PC-3 (cell line): Measurements from ENCODE around the gene STAT5A.

ENCODE experiments used
- EZH2 ChIP-seq: fragments of 300-600 bp; sonication (generic); IDR thresholded peaks from one replicate; pipeline ENCODE4 v1.6.1; 2017; ENCODE audit warnings: antibody characterized with exemption, mild to moderate bottlenecking, low read length; ENCODE audit not compliant: unreplicated experiment
- TF ChIP-seq, protein P1 (sequence below): fragments of 300-600 bp; sonication (generic); conservative IDR thresholded peaks from 2 replicates; pipeline ENCODE4 v1.5.1; 2017; ENCODE audit warnings: antibody characterized with exemption, low read depth, mild to moderate bottlenecking, low read length

DNA sequence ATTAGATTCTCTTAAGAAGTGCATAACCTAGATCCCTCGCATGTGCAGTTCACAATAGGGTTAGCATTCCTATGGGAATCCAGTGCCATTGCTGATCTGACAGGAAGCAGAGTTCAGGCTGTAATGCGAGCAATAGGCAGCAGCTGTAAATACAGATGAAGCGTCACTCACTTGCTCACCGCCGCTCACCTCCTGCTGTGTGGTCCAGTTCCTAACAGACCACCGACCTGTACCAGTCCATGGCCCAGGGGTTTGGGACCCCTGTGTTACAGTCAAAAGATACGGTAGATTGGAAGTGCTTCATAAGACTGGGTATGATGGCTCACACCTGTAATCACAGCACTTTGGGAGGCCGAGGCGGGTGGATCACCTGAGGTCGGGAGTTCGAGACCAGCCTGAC lies 2.8 kb downstream of the STAT5A start:
- TF ChIP-seq, protein P1, sequence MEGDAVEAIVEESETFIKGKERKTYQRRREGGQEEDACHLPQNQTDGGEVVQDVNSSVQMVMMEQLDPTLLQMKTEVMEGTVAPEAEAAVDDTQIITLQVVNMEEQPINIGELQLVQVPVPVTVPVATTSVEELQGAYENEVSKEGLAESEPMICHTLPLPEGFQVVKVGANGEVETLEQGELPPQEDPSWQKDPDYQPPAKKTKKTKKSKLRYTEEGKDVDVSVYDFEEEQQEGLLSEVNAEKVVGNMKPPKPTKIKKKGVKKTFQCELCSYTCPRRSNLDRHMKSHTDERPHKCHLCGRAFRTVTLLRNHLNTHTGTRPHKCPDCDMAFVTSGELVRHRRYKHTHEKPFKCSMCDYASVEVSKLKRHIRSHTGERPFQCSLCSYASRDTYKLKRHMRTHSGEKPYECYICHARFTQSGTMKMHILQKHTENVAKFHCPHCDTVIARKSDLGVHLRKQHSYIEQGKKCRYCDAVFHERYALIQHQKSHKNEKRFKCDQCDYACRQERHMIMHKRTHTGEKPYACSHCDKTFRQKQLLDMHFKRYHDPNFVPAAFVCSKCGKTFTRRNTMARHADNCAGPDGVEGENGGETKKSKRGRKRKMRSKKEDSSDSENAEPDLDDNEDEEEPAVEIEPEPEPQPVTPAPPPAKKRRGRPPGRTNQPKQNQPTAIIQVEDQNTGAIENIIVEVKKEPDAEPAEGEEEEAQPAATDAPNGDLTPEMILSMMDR, result no peak
- no peak for TF ChIP-seq EZH2
